CD14-positive monocyte (primary cell): ENCODE data around the gene VAMP2. TPM values are rescaled to one million over a fixed set of nuclear protein-coding genes. Genes with fewer than 3 reads are reported as not detected.
A peak's percentile ranks its signal among the peaks of the same experiment; 100 is the strongest.

Source experiments
- DNase-seq, 3 donors: peaks; one replicate each; pipeline ENCODE4 v3.0.0-alpha.2; 2011 to 2022
- H2AFZ ChIP-seq: 2 replicates; pipeline ENCODE4 v1.6.0; 2012; ENCODE audit warnings: mild to moderate bottlenecking, low read depth, low read length, inconsistent platforms; ENCODE audit not compliant: insufficient read depth, poor library complexity, severe bottlenecking
- H3K27ac ChIP-seq, 2 donors: 1 replicate in 1 of 2; 2 replicates in 1 of 2; pipeline ENCODE4 v1.5.1; 2012 to 2013; ENCODE audit warnings: low read length in 2 of 2, control low read depth in 1 of 2, inconsistent platforms in 1 of 2, low read depth in 1 of 2, mild to moderate bottlenecking in 1 of 2
- H3K27me3 ChIP-seq, 2 donors: one replicate each; pipeline versions ENCODE4 v1.6.0 to v1.6.1; 2011 to 2013; ENCODE audit warnings: low read length in 2 of 2; ENCODE audit not compliant: control insufficient read depth in 2 of 2, insufficient read depth in 2 of 2
- H3K36me3 ChIP-seq, 2 donors: replicated peaks in 1 of 2; 1 replicate in 1 of 2; 2 replicates in 1 of 2; pipeline versions ENCODE4 v1.5.1 to v1.6.1; 2012 to 2013; ENCODE audit warnings: low read length in 2 of 2, control low read depth in 1 of 2, inconsistent platforms in 1 of 2, mild to moderate bottlenecking in 1 of 2; ENCODE audit not compliant: insufficient read depth in 2 of 2, control insufficient read depth in 1 of 2
- H3K4me1 ChIP-seq, 2 donors: 1 replicate in 1 of 2; 2 replicates in 1 of 2; pipeline versions ENCODE4 v1.5.1 to v1.6.1; 2012 to 2013; ENCODE audit warnings: low read length in 2 of 2, control low read depth in 1 of 2, inconsistent platforms in 1 of 2, mild to moderate bottlenecking in 1 of 2, moderate library complexity in 1 of 2; ENCODE audit not compliant: insufficient read depth in 2 of 2, control insufficient read depth in 1 of 2
- H3K4me2 ChIP-seq: replicated peaks from 2 replicates; pipeline ENCODE3; 2012; ENCODE audit warnings: low read length, moderate library complexity, mild to moderate bottlenecking; ENCODE audit not compliant: poor library complexity, severe bottlenecking; ENCODE audit errors: extremely low read depth
- H3K4me3 ChIP-seq, 3 experiments: fragments of 200-600 bp in 1 of 3; sonication (generic) in 1 of 3; replicated peaks in 1 of 3; 1 replicate in 2 of 3; 2 replicates in 1 of 3; pipeline ENCODE4 v1.5.1; 2011 to 2013; ENCODE audit warnings: low read length in 3 of 3, mild to moderate bottlenecking in 3 of 3, control low read depth in 2 of 3, low read depth in 2 of 3, inconsistent platforms in 1 of 3, moderate library complexity in 1 of 3
- H3K79me2 ChIP-seq: 2 replicates; pipeline ENCODE4 v1.6.0; 2012; ENCODE audit warnings: mild to moderate bottlenecking, control low read depth, inconsistent platforms, low read length, moderate library complexity; ENCODE audit not compliant: insufficient read depth
- H3K9ac ChIP-seq: 2 replicates; pipeline ENCODE4 v1.6.0; 2017; ENCODE audit warnings: low read length, mild to moderate bottlenecking; ENCODE audit not compliant: insufficient read depth, poor library complexity, severe bottlenecking
- H3K9me3 ChIP-seq, 2 donors: replicated peaks in 1 of 2; 1 replicate in 1 of 2; 2 replicates in 1 of 2; pipeline versions ENCODE4 v1.5.1 to v1.6.1; 2012 to 2013; ENCODE audit warnings: low read length in 2 of 2, control low read depth in 1 of 2; ENCODE audit not compliant: control insufficient read depth in 1 of 2, insufficient read depth in 1 of 2
- H4K20me1 ChIP-seq: 2 replicates; pipeline ENCODE4 v1.6.0; 2012; ENCODE audit warnings: mild to moderate bottlenecking, low read length, control low read depth, moderate library complexity; ENCODE audit not compliant: insufficient read depth
- H3K27ac Mint-ChIP-seq, 7 donors: one replicate each; pipeline ENCODE4 v1.8.0; 2020; ENCODE audit warnings: mild to moderate bottlenecking in 7 of 7, mixed read lengths in 7 of 7, moderate library complexity in 6 of 7, inconsistent platforms in 2 of 7
- H3K27me3 Mint-ChIP-seq, 3 donors: one replicate each; pipeline ENCODE4 v1.8.0; 2021 to 2022; ENCODE audit warnings: low read depth in 3 of 3, mild to moderate bottlenecking in 3 of 3, mixed read lengths in 3 of 3, moderate library complexity in 3 of 3, inconsistent platforms in 1 of 3
- H3K36me3 Mint-ChIP-seq, 2 donors: one replicate each; pipeline ENCODE4 v1.8.0; 2020; ENCODE audit warnings: mixed read lengths in 2 of 2, inconsistent platforms in 1 of 2, mild to moderate bottlenecking in 1 of 2
- H3K4me1 Mint-ChIP-seq: one replicate; pipeline ENCODE4 v1.8.0; 2020; ENCODE audit warnings: mild to moderate bottlenecking, mixed read lengths
- H3K4me3 Mint-ChIP-seq, 2 donors: one replicate each; pipeline ENCODE4 v1.8.0; 2020; ENCODE audit warnings: mild to moderate bottlenecking in 2 of 2, mixed read lengths in 2 of 2, moderate library complexity in 1 of 2
- H3K9me3 Mint-ChIP-seq, 7 donors: one replicate each; pipeline ENCODE4 v1.8.0; 2020 to 2022; ENCODE audit warnings: mixed read lengths in 7 of 7, mild to moderate bottlenecking in 6 of 7, moderate library complexity in 6 of 7, inconsistent platforms in 2 of 7
- CTCF ChIP-seq: fragments of 200-600 bp; IDR thresholded peaks from one replicate; pipeline ENCODE4 v1.8.0; 2022; ENCODE audit warnings: antibody characterized with exemption, mild to moderate bottlenecking
- WGBS: methylation state at CpG from one replicate; pipeline ENCODE4 v1.1.5; 2013; ENCODE audit warnings: missing lambda C conversion rate; ENCODE audit not compliant: insufficient coverage; 5-methylcytosine and 5-hydroxymethylcytosine counted together
- intact Hi-C, 2 donors: fragments of 100-400 bp; cut with micrococcal nuclease; formaldehyde crosslinking; loops; one replicate each; pipeline versions ENCODE4 v1.15.0 to v1.15.1; 2023
- polyA plus RNA-seq, 3 donors: library from polyadenylated mRNA; depleted of rRNA in 1 of 3; unstranded in 2 of 3; stranded (reverse) in 1 of 3; fragments of 300-500 nt in 2 of 3; fragments of >200 nt in 1 of 3; fragmentation: Illumina TruSeq in 2 of 3; gene quantifications; 1 replicate in 2 of 3; 2 replicates in 1 of 3; pipeline ENCODE4 v1.2.3, GENCODE V29; 2012 to 2021

Gene VAMP2
- polyA plus RNA-seq, 3 donors: 10.2 to 139 (median 14.5) TPM

GRCh38 chr17:8119581-8120519, 42.9 kb downstream of the VAMP2 start:
- intact Hi-C loops: loop anchor here (2.0 to 5.0 kb wide), 4 partner anchors 37 to 102 kb away; no protein-coding TSS in a partner anchor
- Mint-ChIP-seq H3K4me3 (peak overlapping the region; percentile 85 to 93), H3K27me3 (peaks cover 81 to 91% (median 90%) of the 10 kb centered on the region in 3 donors), H3K9me3 (peaks cover 0 to 42% (median 29%) of the 10 kb centered on the region in 7 donors), H3K36me3 (peaks cover 17 to 22% of the 10 kb centered on the region in 2 donors), H3K27ac (peak overlapping the region in 4 of 7 donors; percentile 13 to 76 (median 42)), H3K4me1 (peaks cover 69% of the 10 kb centered on the region)
- Histone ChIP-seq H3K4me2 (peak overlapping the region; percentile 98), H3K9ac (no peak overlapping the region), H3K27ac (no peak overlapping the region), H2AFZ (no peak overlapping the region), H3K27me3 (peaks cover 50 to 78% of the 10 kb centered on the region in 2 donors), H3K36me3 (no peaks in the 10 kb centered on the region), H3K4me3 (peak overlapping the region; percentile 45 to 77 (median 61)), H3K79me2 (no peaks in the 10 kb centered on the region), H3K4me1 (peaks cover 64 to 78% of the 10 kb centered on the region in 2 donors), H4K20me1 (peaks cover 25% of the 10 kb centered on the region), H3K9me3 (peaks cover 0 to 17% of the 10 kb centered on the region in 2 donors)
- no peak for TF ChIP-seq CTCF
- WGBS: 0% methylated on average over 19 of the region's 28 CpGs
- DNase-seq: peak; percentile 87 to 92 (median 91)

GRCh38 chr17:8118769-8119580, 43.8 kb downstream of the VAMP2 start:
- intact Hi-C loops: loop anchor here in 1 of 2 donors (2.0 to 5.0 kb wide), 2 partner anchors 68 to 103 kb away; no protein-coding TSS in a partner anchor
- H3K36me3 Mint-ChIP-seq: peaks cover 12 to 16% of the 10 kb centered on the region in 2 donors
- peak; percentile 96 for TF ChIP-seq CTCF
- Histone ChIP-seq H3K4me3 (peak overlapping the region; percentile 45 to 77 (median 61)), H3K9ac (peak overlapping the region; percentile 46), H3K4me1 (peaks cover 56 to 69% of the 10 kb centered on the region in 2 donors), H3K9me3 (peaks cover 0 to 8% of the 10 kb centered on the region in 2 donors), H4K20me1 (peaks cover 20% of the 10 kb centered on the region), H3K36me3 (no peaks in the 10 kb centered on the region), H2AFZ (peak overlapping the region; percentile 67), H3K79me2 (no peaks in the 10 kb centered on the region), H3K27me3 (peaks cover 45 to 78% of the 10 kb centered on the region in 2 donors), H3K4me2 (peak overlapping the region; percentile 98), H3K27ac (no peak overlapping the region)
- H3K27me3 Mint-ChIP-seq: peaks cover 73 to 91% (median 88%) of the 10 kb centered on the region in 3 donors
- peak; percentile 60 to 85 (median 79) for DNase-seq
- peaks cover 61% of the 10 kb centered on the region for H3K4me1 Mint-ChIP-seq
- peak overlapping the region; percentile 85 to 93 for H3K4me3 Mint-ChIP-seq
- WGBS: under 1% methylated on average over 27 of the region's 38 CpGs
- peaks cover 0 to 34% (median 21%) of the 10 kb centered on the region in 7 donors for H3K9me3 Mint-ChIP-seq
- peak overlapping the region; percentile 85 to 91 (median 87) for H3K27ac Mint-ChIP-seq
